K562 (cell line): ENCODE measurements around the gene PTPN18. TPM values are rescaled to one million over a fixed set of nuclear protein-coding genes. Genes with fewer than 3 reads are reported as not detected.
A peak's percentile ranks its signal among the peaks of the same experiment; 100 is the strongest.

ENCODE experiments used
- BRCA1 ChIP-seq, 2 experiments: fragments of 450-650 bp in 1 of 2; sonication (generic) in 1 of 2; formaldehyde crosslinking in 1 of 2; IDR thresholded peaks; 2 replicates each; pipeline versions ENCODE4 v1.5.0 to v1.6.1; 2017 to 2020; ENCODE audit warnings: mild to moderate bottlenecking in 1 of 2, missing genetic modification reagents in 1 of 2
- DACH1 ChIP-seq: fragments of 450-650 bp; IDR thresholded peaks from 2 replicates; pipeline ENCODE4 v1.6.1; 2018; ENCODE audit not compliant: partially characterized antibody
- ETV5 ChIP-seq: sonication (generic); formaldehyde crosslinking; IDR thresholded peaks from 2 replicates; pipeline ENCODE4 v1.4.0; 2020; ENCODE audit warnings: low read depth, mild to moderate bottlenecking, missing genetic modification reagents
- HCFC1 ChIP-seq: IDR thresholded peaks from 2 replicates; pipeline ENCODE4 v1.6.1; 2012; ENCODE audit warnings: low read depth, low read length, improper control_type of control experiment
- HMGN3 ChIP-seq: IDR thresholded peaks from 2 replicates; pipeline ENCODE4 v1.6.1; 2011; ENCODE audit warnings: borderline replicate concordance, low read depth, mild to moderate bottlenecking, mixed read lengths, low read length; ENCODE audit not compliant: insufficient read length; ENCODE audit errors: extremely low read depth
- MYC ChIP-seq, 2 experiments: fragments of 250-450 bp in 1 of 2; sonication (Bioruptor Pico) in 1 of 2; IDR thresholded peaks; 2 replicates each; pipeline versions ENCODE4 v1.5.1 to v1.6.1; 2012 to 2021; ENCODE audit warnings: low read depth in 2 of 2, borderline replicate concordance in 1 of 2, improper control_type of control experiment in 1 of 2, low read length in 1 of 2, mild to moderate bottlenecking in 1 of 2, moderate library complexity in 1 of 2
- NR2C1 ChIP-seq, 2 experiments: fragments of 450-650 bp; IDR thresholded peaks; 2 replicates each; pipeline ENCODE4 v1.6.1; 2017; ENCODE audit warnings: mild to moderate bottlenecking in 2 of 2, antibody characterized with exemption in 1 of 2, inconsistent platforms in 1 of 2, missing compliant biosample characterization in 1 of 2, missing genetic modification characterization in 1 of 2
- NRF1 ChIP-seq, 2 experiments: fragments of 450-650 bp; IDR thresholded peaks in 1 of 2; conservative IDR thresholded peaks in 1 of 2; 2 replicates each; pipeline ENCODE4 v1.6.1; 2014; ENCODE audit warnings: mild to moderate bottlenecking in 2 of 2
- PHF21A ChIP-seq: fragments of 450-650 bp; IDR thresholded peaks from 2 replicates; pipeline ENCODE4 v1.6.1; 2017; ENCODE audit warnings: low read depth, borderline replicate concordance
- SMAD4 ChIP-seq: fragments of 250-450 bp; sonication (Bioruptor Pico); conservative IDR thresholded peaks from 2 replicates; pipeline ENCODE4 v1.8.0; 2021; ENCODE audit warnings: inconsistent platforms, mild to moderate bottlenecking, moderate library complexity
- TBL1XR1 ChIP-seq, 2 experiments: IDR thresholded peaks; 2 replicates each; pipeline ENCODE4 v1.6.1; 2012; ENCODE audit warnings: improper control_type of control experiment in 2 of 2, low read length in 2 of 2, mild to moderate bottlenecking in 1 of 2
- TRIM24 ChIP-seq, 2 experiments: fragments of 450-650 bp; IDR thresholded peaks; 2 replicates each; pipeline ENCODE4 v1.6.1; 2016
- YBX1 ChIP-seq: fragments of 450-650 bp; IDR thresholded peaks from 2 replicates; pipeline ENCODE4 v1.7.1; 2016; ENCODE audit warnings: mild to moderate bottlenecking
- ZFP1 ChIP-seq: fragments of 450-650 bp; formaldehyde crosslinking; IDR thresholded peaks from 2 replicates; pipeline ENCODE4 v1.4.0; 2020; ENCODE audit warnings: mild to moderate bottlenecking, mixed read lengths
- ZNF217 ChIP-seq: sonication (generic); formaldehyde crosslinking; IDR thresholded peaks from 2 replicates; pipeline ENCODE4 v1.8.0; 2022; ENCODE audit warnings: mild to moderate bottlenecking, missing genetic modification reagents
- ZNF668 ChIP-seq: fragments of 250-450 bp; sonication (Bioruptor Pico); IDR thresholded peaks from 2 replicates; pipeline ENCODE4 v1.8.0; 2022; ENCODE audit warnings: mild to moderate bottlenecking, inconsistent platforms
- polyA plus RNA-seq, 8 experiments: library from polyadenylated mRNA; depleted of rRNA in 4 of 8; stranded (reverse) in 5 of 8; unstranded in 3 of 8; fragments of >200 nt; fragmentation: Nextera tagmentation in 2 of 8; fragmentation: Illumina TruSeq in 1 of 8; extraction: Ambion mirVana in 2 of 8; extraction: Trizol in 1 of 8; gene quantifications; 2 replicates each; pipeline versions ENCODE4 v1.2.1 to v1.2.3, GENCODE V29; 2011 to 2014; ENCODE audit warnings: inconsistent platforms in 1 of 8, missing spikeins in 1 of 8
- total RNA-seq, 7 experiments: library from RNA; depleted of rRNA in 6 of 7; stranded (reverse); fragments of >200 nt in 6 of 7; fragmentation: Illumina TruSeq in 2 of 7; extraction: Trizol in 2 of 7; gene quantifications; 2 replicates each; pipeline versions ENCODE4 v1.2.1 to v1.2.3, GENCODE V29; 2011 to 2021; ENCODE audit warnings: low replicate concordance in 1 of 7
- TF ChIP-seq, protein P1 (sequence below): IDR thresholded peaks from 2 replicates; pipeline ENCODE4 v1.6.1; 2011; ENCODE audit warnings: borderline replicate concordance, low read depth, mild to moderate bottlenecking, moderate library complexity, low read length; ENCODE audit not compliant: insufficient read depth, poor library complexity, severe bottlenecking
- TF ChIP-seq, protein P2 (sequence below): fragments of 250-450 bp; sonication (Bioruptor Pico); IDR thresholded peaks from 2 replicates; pipeline ENCODE4 v1.8.0; 2021; ENCODE audit warnings: mild to moderate bottlenecking, moderate library complexity
- TF ChIP-seq, protein P3 (sequence below), 2 experiments: fragments of 450-650 bp in 1 of 2; IDR thresholded peaks; 2 replicates each; pipeline ENCODE4 v1.6.1; 2011 to 2017; ENCODE audit warnings: low read depth in 2 of 2, antibody characterized with exemption in 1 of 2, borderline replicate concordance in 1 of 2, low read length in 1 of 2, mild to moderate bottlenecking in 1 of 2, mixed read lengths in 1 of 2; ENCODE audit not compliant: control insufficient read depth in 1 of 2

PTPN18 gene
- total and polyA plus RNA-seq, 9 of the 15 experiments (the other 6 are each of a cell fraction or from before 2014, with no cell fraction given), result 11.6 to 90.7 (median 49.6) TPM

- TF ChIP-seq, protein P1, sequence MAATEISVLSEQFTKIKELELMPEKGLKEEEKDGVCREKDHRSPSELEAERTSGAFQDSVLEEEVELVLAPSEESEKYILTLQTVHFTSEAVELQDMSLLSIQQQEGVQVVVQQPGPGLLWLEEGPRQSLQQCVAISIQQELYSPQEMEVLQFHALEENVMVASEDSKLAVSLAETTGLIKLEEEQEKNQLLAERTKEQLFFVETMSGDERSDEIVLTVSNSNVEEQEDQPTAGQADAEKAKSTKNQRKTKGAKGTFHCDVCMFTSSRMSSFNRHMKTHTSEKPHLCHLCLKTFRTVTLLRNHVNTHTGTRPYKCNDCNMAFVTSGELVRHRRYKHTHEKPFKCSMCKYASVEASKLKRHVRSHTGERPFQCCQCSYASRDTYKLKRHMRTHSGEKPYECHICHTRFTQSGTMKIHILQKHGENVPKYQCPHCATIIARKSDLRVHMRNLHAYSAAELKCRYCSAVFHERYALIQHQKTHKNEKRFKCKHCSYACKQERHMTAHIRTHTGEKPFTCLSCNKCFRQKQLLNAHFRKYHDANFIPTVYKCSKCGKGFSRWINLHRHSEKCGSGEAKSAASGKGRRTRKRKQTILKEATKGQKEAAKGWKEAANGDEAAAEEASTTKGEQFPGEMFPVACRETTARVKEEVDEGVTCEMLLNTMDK, result no peak
- TF ChIP-seq, protein P2, sequence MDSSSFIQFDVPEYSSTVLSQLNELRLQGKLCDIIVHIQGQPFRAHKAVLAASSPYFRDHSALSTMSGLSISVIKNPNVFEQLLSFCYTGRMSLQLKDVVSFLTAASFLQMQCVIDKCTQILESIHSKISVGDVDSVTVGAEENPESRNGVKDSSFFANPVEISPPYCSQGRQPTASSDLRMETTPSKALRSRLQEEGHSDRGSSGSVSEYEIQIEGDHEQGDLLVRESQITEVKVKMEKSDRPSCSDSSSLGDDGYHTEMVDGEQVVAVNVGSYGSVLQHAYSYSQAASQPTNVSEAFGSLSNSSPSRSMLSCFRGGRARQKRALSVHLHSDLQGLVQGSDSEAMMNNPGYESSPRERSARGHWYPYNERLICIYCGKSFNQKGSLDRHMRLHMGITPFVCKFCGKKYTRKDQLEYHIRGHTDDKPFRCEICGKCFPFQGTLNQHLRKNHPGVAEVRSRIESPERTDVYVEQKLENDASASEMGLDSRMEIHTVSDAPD (CRISPR knock-in tag), result no peak
- TF ChIP-seq YBX1 (no peak), ZFP1 (no peak), ETV5 (CRISPR knock-in tag) (peak; percentile 94), ZNF217 (CRISPR knock-in tag) (no peak), NRF1 (conservative IDR thresholded peaks at IDR 0.05 in 1 of 2, IDR thresholded peaks at IDR 0.05 in 1 of 2) (no peak), SMAD4 (CRISPR knock-in tag) (peak; percentile 71; the same call in 1 of the 2 replicates), PHF21A (no peak), TRIM24 (IDR thresholded peaks at IDR 0.05) (peak in 1 of 2 experiments; percentile 48; a peak in 2 of 4 replicates), HCFC1 (no peak), MYC (IDR thresholded peaks at IDR 0.05; ENCODE audit: low read depth, low read length) (no peak), MYC (CRISPR knock-in tag; IDR thresholded peaks at IDR 0.05; ENCODE audit: borderline replicate concordance, low read depth) (no peak), ZNF668 (CRISPR knock-in tag) (no peak), HMGN3 (no peak), NR2C1 (IDR thresholded peaks at IDR 0.05) (no peak), NR2C1 (tag; IDR thresholded peaks at IDR 0.05) (no peak), BRCA1 (IDR thresholded peaks at IDR 0.05) (no peak), BRCA1 (CRISPR knock-in tag; IDR thresholded peaks at IDR 0.05) (no peak), TBL1XR1 (IDR thresholded peaks at IDR 0.05; ENCODE audit: low read length in 2 of 2) (no peak; a peak in 1 of 4 replicates), DACH1 (no peak)
- TF ChIP-seq, protein P3, sequence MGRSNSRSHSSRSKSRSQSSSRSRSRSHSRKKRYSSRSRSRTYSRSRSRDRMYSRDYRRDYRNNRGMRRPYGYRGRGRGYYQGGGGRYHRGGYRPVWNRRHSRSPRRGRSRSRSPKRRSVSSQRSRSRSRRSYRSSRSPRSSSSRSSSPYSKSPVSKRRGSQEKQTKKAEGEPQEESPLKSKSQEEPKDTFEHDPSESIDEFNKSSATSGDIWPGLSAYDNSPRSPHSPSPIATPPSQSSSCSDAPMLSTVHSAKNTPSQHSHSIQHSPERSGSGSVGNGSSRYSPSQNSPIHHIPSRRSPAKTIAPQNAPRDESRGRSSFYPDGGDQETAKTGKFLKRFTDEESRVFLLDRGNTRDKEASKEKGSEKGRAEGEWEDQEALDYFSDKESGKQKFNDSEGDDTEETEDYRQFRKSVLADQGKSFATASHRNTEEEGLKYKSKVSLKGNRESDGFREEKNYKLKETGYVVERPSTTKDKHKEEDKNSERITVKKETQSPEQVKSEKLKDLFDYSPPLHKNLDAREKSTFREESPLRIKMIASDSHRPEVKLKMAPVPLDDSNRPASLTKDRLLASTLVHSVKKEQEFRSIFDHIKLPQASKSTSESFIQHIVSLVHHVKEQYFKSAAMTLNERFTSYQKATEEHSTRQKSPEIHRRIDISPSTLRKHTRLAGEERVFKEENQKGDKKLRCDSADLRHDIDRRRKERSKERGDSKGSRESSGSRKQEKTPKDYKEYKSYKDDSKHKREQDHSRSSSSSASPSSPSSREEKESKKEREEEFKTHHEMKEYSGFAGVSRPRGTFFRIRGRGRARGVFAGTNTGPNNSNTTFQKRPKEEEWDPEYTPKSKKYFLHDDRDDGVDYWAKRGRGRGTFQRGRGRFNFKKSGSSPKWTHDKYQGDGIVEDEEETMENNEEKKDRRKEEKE (IDR thresholded peaks at IDR 0.05; ENCODE audit: borderline replicate concordance in 1 of 2, control insufficient read depth in 1 of 2, low read depth in 2 of 2, low read length in 1 of 2), result no peak
Observed at GRCh38 chr2:130380096-130380934, 24.5 kb downstream of the PTPN18 start (continued).
